ENCODE measurements around the gene MMEL1.
"Not testable (repeated sequence)": the region's sequence is repeated elsewhere in the genome, so short reads cannot be mapped to it uniquely, and the experiment has no call there.

GRCh38 chr1:2625748-2626147 lies 7.1 kb downstream of the MMEL1 start:
- not testable (repeated sequence) for TF ChIP-seq CTCF, POLR2AphosphoS5 (IDR thresholded peaks at IDR 0.05)

All from suprapubic skin (tissue), 3 donors.